ENCODE results near the gene SMCO4. TPM values are rescaled to one million over a fixed set of nuclear protein-coding genes. Genes with fewer than 3 reads are reported as not detected.

Gene SMCO4
- total RNA-seq, 2 donors from 2014 or later = 49.3 to 82.4 TPM

- Mint-ChIP-seq H3K4me3 (peak overlapping the region; percentile 72), H3K9me3 (no peaks in the 10 kb centered on the region), H3K36me3 (ENCODE audit: low read depth) (peaks cover 5% of the 10 kb centered on the region), H3K4me1 (peaks cover 12% of the 10 kb centered on the region), H3K27me3 (no peaks in the 10 kb centered on the region), H3K27ac (peak overlapping the region; percentile 97)
- ATAC-seq (replicated peaks) = no peak
These were observed 30.1 kb downstream of the SMCO4 start for GRCh38 chr11:93512949-93513667.

- Mint-ChIP-seq H3K36me3 (ENCODE audit: low read depth) (peaks cover 5% of the 10 kb centered on the region), H3K9me3 (no peaks in the 10 kb centered on the region), H3K4me3 (peak overlapping the region; percentile 72), H3K27me3 (no peaks in the 10 kb centered on the region), H3K4me1 (peaks cover 12% of the 10 kb centered on the region), H3K27ac (peak overlapping the region; percentile 97)
- ATAC-seq (replicated peaks) = peak; percentile 95
These were observed 31.1 kb downstream of the SMCO4 start for GRCh38 chr11:93512073-93512475.

GRCh38 chr11:93510196-93510873, 32.9 kb downstream of the SMCO4 start:
- H3K27me3 Mint-ChIP-seq = no peaks in the 10 kb centered on the region
- no peaks in the 10 kb centered on the region for H3K9me3 Mint-ChIP-seq
- H3K4me3 Mint-ChIP-seq = peak overlapping the region; percentile 72
- no peak for ATAC-seq (replicated peaks)
- H3K36me3 Mint-ChIP-seq (ENCODE audit: low read depth) = peaks cover 5% of the 10 kb centered on the region
- H3K27ac Mint-ChIP-seq = peak overlapping the region; percentile 97
- peaks cover 12% of the 10 kb centered on the region for H3K4me1 Mint-ChIP-seq

- Mint-ChIP-seq H3K27ac (no peak overlapping the region), H3K27me3 (no peaks in the 10 kb centered on the region), H3K4me1 (peaks cover 14% of the 10 kb centered on the region), H3K9me3 (no peaks in the 10 kb centered on the region), H3K4me3 (no peak overlapping the region), H3K36me3 (ENCODE audit: low read depth) (peaks cover 5% of the 10 kb centered on the region)
- no peak for ATAC-seq (replicated peaks)
These were observed 35.7 kb downstream of the SMCO4 start for GRCh38 chr11:93507517-93507916.

- Mint-ChIP-seq H3K4me3 (no peak overlapping the region), H3K36me3 (ENCODE audit: low read depth) (no peaks in the 10 kb centered on the region), H3K27ac (no peak overlapping the region), H3K27me3 (no peaks in the 10 kb centered on the region), H3K9me3 (no peaks in the 10 kb centered on the region), H3K4me1 (peaks cover 7% of the 10 kb centered on the region)
- no peak for ATAC-seq (replicated peaks)
These were observed 37.5 kb downstream of the SMCO4 start for GRCh38 chr11:93505703-93506102.

GRCh38 chr11:93504110-93505095, 38.8 kb downstream of the SMCO4 start:
- Mint-ChIP-seq H3K4me1 (peaks cover 7% of the 10 kb centered on the region), H3K4me3 (peak overlapping the region; percentile 1), H3K27me3 (no peaks in the 10 kb centered on the region), H3K36me3 (ENCODE audit: low read depth) (no peaks in the 10 kb centered on the region), H3K27ac (peak overlapping the region; percentile 80), H3K9me3 (no peaks in the 10 kb centered on the region)
- peak; percentile 81 for ATAC-seq (replicated peaks)

GRCh38 chr11:93501856-93502255, 41.3 kb downstream of the SMCO4 start:
- H3K27ac Mint-ChIP-seq = no peak overlapping the region
- peaks cover 8% of the 10 kb centered on the region for H3K36me3 Mint-ChIP-seq (ENCODE audit: low read depth)
- peaks cover 7% of the 10 kb centered on the region for H3K4me1 Mint-ChIP-seq
- no peak for ATAC-seq (replicated peaks)
- H3K9me3 Mint-ChIP-seq = no peaks in the 10 kb centered on the region
- H3K27me3 Mint-ChIP-seq = no peaks in the 10 kb centered on the region
- H3K4me3 Mint-ChIP-seq = no peak overlapping the region

GRCh38 chr11:93500759-93501158, 42.4 kb downstream of the SMCO4 start:
- H3K4me1 Mint-ChIP-seq = peaks cover 7% of the 10 kb centered on the region
- peak overlapping the region; percentile 4 for H3K27ac Mint-ChIP-seq
- no peaks in the 10 kb centered on the region for H3K27me3 Mint-ChIP-seq
- no peaks in the 10 kb centered on the region for H3K9me3 Mint-ChIP-seq
- H3K36me3 Mint-ChIP-seq (ENCODE audit: low read depth) = peaks cover 14% of the 10 kb centered on the region
- no peak for ATAC-seq (replicated peaks)
- no peak overlapping the region for H3K4me3 Mint-ChIP-seq

GRCh38 chr11:93498641-93499040, 44.5 kb downstream of the SMCO4 start:
- Mint-ChIP-seq H3K36me3 (ENCODE audit: low read depth) (peaks cover 15% of the 10 kb centered on the region), H3K4me3 (no peak overlapping the region), H3K9me3 (no peaks in the 10 kb centered on the region), H3K27me3 (no peaks in the 10 kb centered on the region), H3K27ac (peak overlapping the region; percentile 48), H3K4me1 (peaks cover 3% of the 10 kb centered on the region)
- ATAC-seq (replicated peaks) = no peak

- Mint-ChIP-seq H3K27me3 (no peaks in the 10 kb centered on the region), H3K27ac (no peak overlapping the region), H3K4me1 (peaks cover 8% of the 10 kb centered on the region), H3K9me3 (no peaks in the 10 kb centered on the region), H3K4me3 (no peak overlapping the region), H3K36me3 (ENCODE audit: low read depth) (peaks cover 15% of the 10 kb centered on the region)
- ATAC-seq (replicated peaks) = no peak
These were observed 45.0 kb downstream of the SMCO4 start for GRCh38 chr11:93498161-93498560.

GRCh38 chr11:93497596-93497995, 45.6 kb downstream of the SMCO4 start:
- H3K4me3 Mint-ChIP-seq = no peak overlapping the region
- H3K9me3 Mint-ChIP-seq = no peaks in the 10 kb centered on the region
- no peaks in the 10 kb centered on the region for H3K27me3 Mint-ChIP-seq
- no peak for ATAC-seq (replicated peaks)
- H3K36me3 Mint-ChIP-seq (ENCODE audit: low read depth) = peaks cover 15% of the 10 kb centered on the region
- H3K4me1 Mint-ChIP-seq = peaks cover 8% of the 10 kb centered on the region
- no peak overlapping the region for H3K27ac Mint-ChIP-seq

- no peaks in the 10 kb centered on the region for H3K9me3 Mint-ChIP-seq
- H3K27me3 Mint-ChIP-seq = no peaks in the 10 kb centered on the region
- peaks cover 15% of the 10 kb centered on the region for H3K36me3 Mint-ChIP-seq (ENCODE audit: low read depth)
- H3K4me3 Mint-ChIP-seq = no peak overlapping the region
- no peak overlapping the region for H3K27ac Mint-ChIP-seq
- ATAC-seq (replicated peaks) = no peak
- peaks cover 8% of the 10 kb centered on the region for H3K4me1 Mint-ChIP-seq
These were observed 48.8 kb downstream of the SMCO4 start for GRCh38 chr11:93494357-93494756.

- peaks cover 8% of the 10 kb centered on the region for H3K4me1 Mint-ChIP-seq
- no peak for ATAC-seq (replicated peaks)
- no peaks in the 10 kb centered on the region for H3K27me3 Mint-ChIP-seq
- H3K9me3 Mint-ChIP-seq = no peaks in the 10 kb centered on the region
- H3K36me3 Mint-ChIP-seq (ENCODE audit: low read depth) = peaks cover 8% of the 10 kb centered on the region
- no peak overlapping the region for H3K4me3 Mint-ChIP-seq
- peak overlapping the region; percentile 35 for H3K27ac Mint-ChIP-seq
These were observed 49.8 kb downstream of the SMCO4 start for GRCh38 chr11:93493252-93493897.

Measured in activated T-helper 17 cell treated with anti-CD3 and anti-CD28 coated beads, Interleukin-2, amount 50 U/mL, for 72 hours (primary cell).